HAP-1 (cell line): ENCODE data around the gene FAM217A.
"Not testable (repeated sequence)": the region's sequence is repeated elsewhere in the genome, so short reads cannot be mapped to it uniquely, and the experiment has no call there.

Source experiments
- DNase-seq, 2 experiments: peaks; one replicate each; pipeline ENCODE4 v3.0.0-alpha.2; 2016 to 2020; ENCODE audit warnings: low spot score in 2 of 2
- H3K27me3 ChIP-seq: fragments of 250-450 bp; sonication (Bioruptor Pico); 2 replicates; pipeline ENCODE4 v1.5.1; 2020; ENCODE audit warnings: low read depth, mild to moderate bottlenecking, moderate library complexity
- H3K36me3 ChIP-seq: fragments of 250-450 bp; sonication (Bioruptor Pico); replicated peaks from 2 replicates; pipeline ENCODE4 v1.5.1; 2020; ENCODE audit warnings: mild to moderate bottlenecking
- H3K4me1 ChIP-seq: fragments of 250-450 bp; sonication (Bioruptor Pico); 2 replicates; pipeline ENCODE4 v1.5.1; 2020; ENCODE audit warnings: mild to moderate bottlenecking
- H3K4me3 ChIP-seq: fragments of 250-450 bp; sonication (Bioruptor Pico); 2 replicates; pipeline ENCODE4 v1.5.1; 2020; ENCODE audit warnings: mild to moderate bottlenecking, moderate library complexity
- H3K9me3 ChIP-seq: fragments of 250-450 bp; sonication (Bioruptor Pico); 2 replicates; pipeline ENCODE4 v1.5.1; 2020; ENCODE audit warnings: mild to moderate bottlenecking, moderate library complexity
- in situ Hi-C: fragments of 300-500 bp; cut with MboI; formaldehyde crosslinking; loops from 3 replicates; pipeline ENCODE4 v1.14.3; 2020; ENCODE audit warnings: low sequenced_read_pairs, inconsistent platforms, mixed read lengths

FAM217A gene

GRCh38 chr6:4078691-4079471 lies at the start of gene FAM217A:
FAM217A (minus strand) TSS chr6:4079137; CDS start chr6:4077414, 1,723 bp downstream.
- no peak for DNase-seq
- in situ Hi-C loops = no loop called here
- H3K4me3 ChIP-seq = no peak within 1 kb of the TSS
- H3K36me3 ChIP-seq = no peaks in the 10 kb centered on the region
- no peaks in the 10 kb centered on the region for H3K27me3 ChIP-seq
- no peaks in the 10 kb centered on the region for H3K4me1 ChIP-seq
- H3K9me3 ChIP-seq = no peaks in the 10 kb centered on the region

GRCh38 chr6:4128072-4128471 lies 49.1 kb upstream of the FAM217A start:
- no peaks in the 10 kb centered on the region for H3K4me1 ChIP-seq
- in situ Hi-C loops = no loop called here
- DNase-seq = no peak
- no peak overlapping the region for H3K4me3 ChIP-seq
- peaks cover 63% of the 10 kb centered on the region for H3K36me3 ChIP-seq
- H3K9me3 ChIP-seq = peaks cover 2% of the 10 kb centered on the region; the same call in 1 of the 2 replicates
- no peaks in the 10 kb centered on the region for H3K27me3 ChIP-seq

- Histone ChIP-seq H3K36me3 (peaks cover 71% of the 10 kb centered on the region), H3K4me3 (no peak overlapping the region), H3K9me3 (no peaks in the 10 kb centered on the region), H3K4me1 (no peaks in the 10 kb centered on the region), H3K27me3 (no peaks in the 10 kb centered on the region)
- in situ Hi-C loops = no loop called here
- DNase-seq = no peak
Measured at GRCh38 chr6:4125933-4126864, 47.3 kb upstream of the FAM217A start.

- Histone ChIP-seq H3K4me1 (no peaks in the 10 kb centered on the region), H3K9me3 (no peaks in the 10 kb centered on the region), H3K4me3 (no peak overlapping the region), H3K27me3 (no peaks in the 10 kb centered on the region), H3K36me3 (peaks cover 70% of the 10 kb centered on the region)
- in situ Hi-C loops = no loop called here
- no peak for DNase-seq
Measured at GRCh38 chr6:4125500-4125899, 46.6 kb upstream of the FAM217A start.

- H3K27me3 ChIP-seq = no peaks in the 10 kb centered on the region
- H3K36me3 ChIP-seq = peaks cover 62% of the 10 kb centered on the region
- no peaks in the 10 kb centered on the region for H3K4me1 ChIP-seq
- H3K4me3 ChIP-seq = no peak overlapping the region
- H3K9me3 ChIP-seq = no peaks in the 10 kb centered on the region
- no peak for DNase-seq
- in situ Hi-C loops = no loop called here
Measured at GRCh38 chr6:4124351-4124750, 45.4 kb upstream of the FAM217A start.

GRCh38 chr6:4115741-4116140 lies 36.8 kb upstream of the FAM217A start:
- no peaks in the 10 kb centered on the region; the same call in 1 of the 2 replicates for H3K9me3 ChIP-seq
- H3K4me3 ChIP-seq = no peak overlapping the region
- no peaks in the 10 kb centered on the region for H3K4me1 ChIP-seq
- in situ Hi-C loops = no loop called here
- H3K27me3 ChIP-seq = no peaks in the 10 kb centered on the region
- DNase-seq = no peak
- H3K36me3 ChIP-seq = peaks cover 29% of the 10 kb centered on the region

- Histone ChIP-seq H3K36me3 (peaks cover 24% of the 10 kb centered on the region), H3K4me3 (no peak overlapping the region), H3K27me3 (no peaks in the 10 kb centered on the region), H3K9me3 (no peaks in the 10 kb centered on the region; the same call in 1 of the 2 replicates), H3K4me1 (peaks cover 6% of the 10 kb centered on the region)
- in situ Hi-C loops = no loop called here
- DNase-seq = no peak
Measured at GRCh38 chr6:4114123-4114522, 35.2 kb upstream of the FAM217A start.

- Histone ChIP-seq H3K4me1 (peaks cover 7% of the 10 kb centered on the region), H3K36me3 (peaks cover 21% of the 10 kb centered on the region), H3K4me3 (no peak overlapping the region), H3K27me3 (no peaks in the 10 kb centered on the region), H3K9me3 (no peaks in the 10 kb centered on the region; the same call in 1 of the 2 replicates)
- no peak for DNase-seq
- in situ Hi-C loops = no loop called here
Measured at GRCh38 chr6:4113649-4114048, 34.7 kb upstream of the FAM217A start.

GRCh38 chr6:4112366-4112765 lies 33.4 kb upstream of the FAM217A start:
- Histone ChIP-seq H3K27me3 (no peaks in the 10 kb centered on the region), H3K4me3 (no peak overlapping the region), H3K4me1 (peaks cover 10% of the 10 kb centered on the region), H3K36me3 (peaks cover 20% of the 10 kb centered on the region), H3K9me3 (no peaks in the 10 kb centered on the region; the same call in 1 of the 2 replicates)
- no peak for DNase-seq
- in situ Hi-C loops = no loop called here

GRCh38 chr6:4109363-4109815 lies 30.5 kb upstream of the FAM217A start:
- H3K36me3 ChIP-seq, H3K4me3 ChIP-seq, H3K9me3 ChIP-seq, DNase-seq, H3K4me1 ChIP-seq, in situ Hi-C loops, H3K27me3 ChIP-seq: not testable (repeated sequence)

- no peaks in the 10 kb centered on the region for H3K27me3 ChIP-seq
- no peaks in the 10 kb centered on the region; the same call in 1 of the 2 replicates for H3K9me3 ChIP-seq
- H3K4me3 ChIP-seq = no peak overlapping the region
- peaks cover 10% of the 10 kb centered on the region for H3K4me1 ChIP-seq
- in situ Hi-C loops = no loop called here
- no peaks in the 10 kb centered on the region for H3K36me3 ChIP-seq
- DNase-seq = no peak
Measured at GRCh38 chr6:4108561-4109093, 29.7 kb upstream of the FAM217A start.

- no peak overlapping the region for H3K4me3 ChIP-seq
- no peak for DNase-seq
- no peaks in the 10 kb centered on the region; the same call in 1 of the 2 replicates for H3K9me3 ChIP-seq
- in situ Hi-C loops = no loop called here
- no peaks in the 10 kb centered on the region for H3K27me3 ChIP-seq
- H3K4me1 ChIP-seq = peaks cover 10% of the 10 kb centered on the region
- no peaks in the 10 kb centered on the region for H3K36me3 ChIP-seq
Measured at GRCh38 chr6:4107873-4108272, 28.9 kb upstream of the FAM217A start.

- no peaks in the 10 kb centered on the region for H3K36me3 ChIP-seq
- no peak overlapping the region for H3K4me3 ChIP-seq
- DNase-seq = no peak
- peaks cover 10% of the 10 kb centered on the region for H3K4me1 ChIP-seq
- H3K27me3 ChIP-seq = no peaks in the 10 kb centered on the region
- in situ Hi-C loops = no loop called here
- no peaks in the 10 kb centered on the region for H3K9me3 ChIP-seq
Measured at GRCh38 chr6:4105980-4106536, 27.1 kb upstream of the FAM217A start.
